ENCODE measurements around the gene HNF1B.

Gene HNF1B

DNA sequence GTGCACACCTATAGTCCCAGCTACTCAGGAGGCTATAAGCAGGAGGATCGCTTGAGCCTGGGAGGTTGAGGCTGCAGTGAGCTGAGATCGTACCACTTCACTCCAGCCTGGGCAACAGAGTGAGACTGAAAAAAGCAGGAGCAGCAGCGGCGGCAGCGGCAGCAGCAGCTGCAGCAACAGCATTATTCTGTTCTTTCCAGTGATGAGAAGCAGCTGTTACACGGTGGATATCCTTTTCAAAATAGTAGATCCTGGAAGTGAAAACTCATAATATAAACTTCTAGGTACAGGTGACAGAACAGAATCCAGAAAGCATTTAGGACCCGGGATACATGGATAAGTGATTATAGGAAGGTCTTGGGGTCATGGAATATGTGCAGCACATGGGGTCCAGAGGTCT lies 17.8 kb upstream of the HNF1B start:
- in situ Hi-C loops (cut with HindIII; ENCODE audit: low sequenced_read_pairs) = no loop called here

DNA sequence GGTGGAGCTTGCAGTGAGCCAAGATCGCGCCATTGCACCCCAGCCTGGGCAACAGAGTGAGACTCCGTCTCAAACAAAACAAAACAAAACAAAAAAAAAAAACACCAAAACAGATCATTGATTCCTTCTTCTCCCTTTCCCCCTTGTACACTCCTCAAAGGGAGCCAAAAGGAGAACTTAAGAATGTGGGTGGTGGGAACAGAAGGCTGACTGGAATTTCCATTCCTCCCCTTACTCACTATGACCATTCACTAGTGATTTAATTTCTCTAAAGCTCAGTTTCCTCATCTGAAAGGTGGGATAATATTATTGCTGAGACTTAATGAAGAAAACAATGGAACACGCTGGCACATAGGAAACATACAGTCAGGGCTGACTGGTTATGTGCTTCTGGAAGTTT lies 17.1 kb upstream of the HNF1B start:
- in situ Hi-C loops (cut with HindIII; ENCODE audit: low sequenced_read_pairs) = no loop called here

DNA sequence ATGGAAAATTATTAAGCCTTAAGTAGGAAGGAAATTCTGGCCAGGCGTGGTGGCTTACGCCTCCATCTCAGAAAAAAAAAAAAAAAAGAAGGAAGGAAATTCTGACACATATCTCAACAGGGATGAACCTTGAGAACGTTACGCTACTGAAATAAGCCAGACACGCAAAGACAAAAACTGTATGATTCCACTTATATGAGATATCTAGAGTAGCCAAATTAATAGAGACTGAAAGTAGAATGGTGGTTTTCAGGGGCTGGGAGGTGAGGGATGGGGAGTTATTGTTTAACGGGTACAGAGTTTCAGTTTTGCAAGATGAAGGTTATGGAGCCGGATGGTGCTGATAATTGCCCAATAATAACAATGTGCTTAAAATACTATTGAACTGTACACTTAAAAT lies 16.2 kb upstream of the HNF1B start:
- in situ Hi-C loops (cut with HindIII; ENCODE audit: low sequenced_read_pairs) = no loop called here

DNA sequence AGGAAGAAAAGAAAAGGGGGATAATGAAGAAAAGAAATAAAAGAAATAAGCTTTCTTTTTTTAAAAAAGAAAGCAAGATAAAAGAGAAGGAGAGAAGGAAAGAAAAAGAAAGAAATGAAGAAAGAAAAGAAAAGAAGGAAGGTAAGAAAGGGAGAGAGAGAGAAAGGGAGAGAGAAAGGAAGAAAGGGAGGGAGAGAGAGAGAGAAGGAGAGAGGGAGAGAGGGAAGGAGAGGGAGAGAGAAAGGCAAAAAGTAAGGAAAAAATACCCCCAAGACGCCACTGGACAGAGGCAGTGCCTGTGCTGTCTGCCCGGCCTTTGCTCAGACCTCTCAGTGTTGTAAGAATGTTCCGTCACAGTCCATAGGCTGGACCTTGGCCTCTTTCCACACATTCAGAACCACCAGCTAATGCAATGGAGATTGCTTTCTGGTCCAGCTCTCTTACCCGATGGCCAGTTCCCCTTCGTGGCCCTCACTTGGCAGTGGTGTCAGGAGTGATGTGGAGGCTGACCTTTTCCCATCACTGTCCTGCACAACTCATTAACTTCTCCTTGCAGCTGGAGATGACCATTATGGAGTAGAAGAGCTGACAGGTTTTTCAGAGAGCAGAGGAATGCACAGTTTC lies 14.3 kb upstream of the HNF1B start:
- in situ Hi-C loops (cut with HindIII; ENCODE audit: low sequenced_read_pairs) = no loop called here

DNA sequence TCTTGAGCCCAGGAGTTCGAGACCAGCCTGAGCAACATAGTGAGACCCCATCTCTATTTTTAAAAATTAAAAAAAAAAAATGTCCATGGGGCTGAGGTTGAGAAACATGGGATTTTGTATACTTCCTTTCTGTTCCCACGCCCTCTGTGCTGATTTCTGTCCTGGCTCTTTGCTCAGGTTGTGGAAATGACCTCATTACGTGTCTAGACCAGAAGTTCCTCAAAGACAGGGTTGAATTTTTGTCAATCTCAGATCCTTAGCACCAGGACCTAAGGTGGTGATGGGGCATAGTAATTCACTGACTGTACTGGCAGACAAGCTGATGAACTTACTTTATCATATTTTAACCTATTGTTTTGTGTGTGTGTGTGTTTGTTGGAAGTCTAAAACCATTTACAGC lies 11.2 kb upstream of the HNF1B start:
- in situ Hi-C loops (cut with HindIII; ENCODE audit: low sequenced_read_pairs) = no loop called here

DNA sequence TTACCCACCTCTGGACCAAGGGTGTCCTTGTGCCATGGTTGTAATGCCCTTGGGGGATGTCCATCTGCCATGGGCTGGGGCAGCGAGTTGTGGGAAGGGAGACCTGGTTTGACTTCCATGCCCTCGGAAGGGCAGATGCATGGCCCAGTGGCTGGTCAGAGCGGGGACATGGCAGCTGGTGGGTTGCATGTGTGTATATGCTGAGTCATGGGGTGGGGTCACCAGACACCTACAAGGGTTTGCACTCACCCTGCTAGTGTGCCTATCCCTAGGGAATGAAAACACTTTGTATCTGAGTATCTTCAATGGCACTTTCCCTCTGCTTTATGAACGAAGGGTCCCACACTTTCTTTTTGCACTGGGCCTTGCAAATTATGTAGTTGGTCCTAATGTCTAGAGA lies 10.6 kb upstream of the HNF1B start:
- in situ Hi-C loops (cut with HindIII; ENCODE audit: low sequenced_read_pairs) = no loop called here

DNA sequence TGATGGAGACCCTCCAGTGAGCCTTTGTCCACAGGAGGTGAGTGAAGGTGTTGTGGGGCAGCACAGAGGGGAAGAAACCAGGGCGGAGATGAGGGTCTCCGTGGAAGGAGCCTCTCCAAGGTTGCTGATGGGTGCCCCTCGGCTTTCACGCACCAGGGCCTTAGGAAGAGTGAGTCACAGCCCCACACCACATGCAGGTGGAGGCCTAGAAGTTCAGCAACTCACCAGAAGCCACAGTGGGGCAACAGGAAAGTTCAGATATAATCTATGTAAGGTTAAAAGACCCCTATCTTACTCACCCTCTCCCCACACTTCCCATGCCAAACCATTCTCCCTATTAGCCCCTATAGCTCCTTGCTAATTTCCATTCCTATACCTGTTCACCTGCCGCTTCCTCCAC lies 9.5 kb upstream of the HNF1B start:
- in situ Hi-C loops (cut with HindIII; ENCODE audit: low sequenced_read_pairs) = no loop called here

DNA sequence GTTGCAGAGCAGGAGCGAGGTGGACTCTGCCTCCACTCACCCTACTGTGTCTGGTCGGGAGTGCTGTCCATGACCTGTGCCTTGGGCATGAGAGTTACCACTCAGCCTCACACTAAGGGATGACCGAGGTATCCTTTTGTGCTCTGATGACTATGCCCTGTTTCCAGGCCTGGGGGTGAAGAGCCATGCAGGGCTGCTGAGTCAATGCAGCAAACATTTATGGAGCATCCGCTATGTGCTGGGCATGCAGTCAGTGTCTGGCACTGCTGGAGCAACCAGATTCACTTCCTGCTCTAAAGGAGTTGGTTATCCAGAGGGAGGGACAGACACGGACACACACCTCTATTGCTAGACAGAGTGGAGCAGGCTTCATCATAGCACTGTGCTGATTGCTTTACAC lies 7.6 kb upstream of the HNF1B start:
- in situ Hi-C loops (cut with HindIII; ENCODE audit: low sequenced_read_pairs) = no loop called here

DNA sequence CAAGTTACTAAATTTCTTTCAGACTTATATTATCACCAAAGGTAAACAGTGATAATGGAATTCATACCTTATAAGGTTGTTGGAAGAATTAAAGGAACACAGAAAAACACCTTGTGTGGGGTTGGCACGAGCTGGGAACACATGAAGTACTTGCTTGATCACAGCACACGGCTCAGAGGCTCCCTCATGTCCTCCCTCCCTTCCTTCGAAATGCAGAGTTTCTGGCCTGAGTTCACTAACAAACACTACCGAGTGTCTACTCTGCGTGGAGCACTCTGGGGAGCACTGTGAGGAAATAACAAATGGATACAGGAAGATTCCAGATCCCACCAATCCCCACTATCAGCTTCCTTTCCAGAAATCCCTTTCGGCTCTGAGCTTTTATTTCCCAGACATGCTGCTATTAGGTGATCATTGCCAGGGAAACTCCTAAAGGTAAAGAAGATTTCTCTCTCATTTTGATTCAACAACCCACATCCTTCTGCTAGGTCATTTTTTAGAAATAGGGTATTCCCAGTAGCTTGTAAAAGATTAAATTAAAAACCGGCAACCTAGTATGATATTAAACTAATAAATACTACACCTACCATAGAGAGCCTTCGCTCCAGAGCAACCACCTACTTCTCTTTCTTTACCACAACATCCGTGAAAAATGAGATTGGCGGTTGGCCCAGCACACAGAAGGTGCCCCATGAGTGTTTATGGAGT lies 6.1 kb upstream of the HNF1B start:
- in situ Hi-C loops (cut with HindIII; ENCODE audit: low sequenced_read_pairs) = no loop called here

DNA sequence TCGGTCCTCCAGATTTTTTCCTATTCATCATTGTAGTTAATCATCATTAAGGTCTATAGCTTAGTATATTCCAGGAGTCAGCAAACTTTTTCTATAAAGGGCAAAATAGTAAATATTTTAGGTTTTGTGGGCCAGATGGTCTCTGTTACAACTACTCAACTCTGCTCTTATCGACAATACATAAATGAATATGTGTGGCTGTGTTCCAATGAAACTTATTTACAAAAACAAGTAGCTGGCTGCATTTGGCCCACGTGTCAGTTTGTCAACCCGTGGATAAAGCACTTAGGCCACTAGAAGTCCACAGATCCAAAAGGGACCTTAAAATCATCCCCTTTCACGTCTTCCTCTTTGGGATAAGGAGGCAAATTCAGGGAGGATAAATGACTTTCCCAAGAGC lies 5.4 kb upstream of the HNF1B start:
- in situ Hi-C loops (cut with HindIII; ENCODE audit: low sequenced_read_pairs) = no loop called here

DNA sequence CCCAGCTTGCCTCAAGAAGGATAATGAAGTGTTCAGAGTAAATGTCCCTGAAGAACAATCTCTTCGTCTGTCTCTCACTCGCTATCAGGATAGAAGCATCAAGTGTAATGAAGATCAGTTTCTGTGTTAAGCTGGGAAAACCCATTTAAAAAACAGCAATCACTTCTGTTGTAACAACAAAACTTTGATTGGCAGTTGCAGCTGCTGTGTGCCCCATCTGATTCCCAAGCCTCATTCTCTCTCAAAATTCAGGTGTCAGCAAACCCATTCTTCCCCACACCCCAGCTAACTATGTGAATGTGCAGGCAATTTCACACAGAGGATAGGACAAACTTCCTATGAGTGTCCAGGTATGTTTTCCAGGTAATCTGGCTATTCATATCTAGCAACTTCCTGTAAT lies 2.4 kb upstream of the HNF1B start:
- in situ Hi-C loops (cut with HindIII; ENCODE audit: low sequenced_read_pairs) = no loop called here

DNA sequence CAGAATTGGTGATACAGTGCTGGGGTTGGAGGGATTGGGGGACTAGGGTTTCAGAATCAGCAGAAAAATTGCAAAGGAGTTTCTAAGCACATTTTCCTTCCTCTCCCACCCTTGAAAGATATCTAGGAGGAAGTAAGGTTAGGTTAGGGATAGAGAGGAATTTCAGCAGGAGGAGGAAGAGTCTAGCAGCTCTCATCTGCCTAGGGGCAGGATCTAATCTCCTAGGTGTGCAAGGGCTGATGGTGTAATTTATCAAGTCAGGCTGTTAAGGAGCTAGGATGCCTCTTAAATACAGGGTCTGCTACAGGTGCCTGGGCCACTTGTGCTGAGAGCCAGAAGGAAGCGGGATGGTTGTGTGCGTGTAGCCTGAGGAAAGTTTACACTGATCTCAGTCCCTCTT lies 1.8 kb upstream of the HNF1B start:
- in situ Hi-C loops (cut with HindIII; ENCODE audit: low sequenced_read_pairs) = no loop called here

DNA sequence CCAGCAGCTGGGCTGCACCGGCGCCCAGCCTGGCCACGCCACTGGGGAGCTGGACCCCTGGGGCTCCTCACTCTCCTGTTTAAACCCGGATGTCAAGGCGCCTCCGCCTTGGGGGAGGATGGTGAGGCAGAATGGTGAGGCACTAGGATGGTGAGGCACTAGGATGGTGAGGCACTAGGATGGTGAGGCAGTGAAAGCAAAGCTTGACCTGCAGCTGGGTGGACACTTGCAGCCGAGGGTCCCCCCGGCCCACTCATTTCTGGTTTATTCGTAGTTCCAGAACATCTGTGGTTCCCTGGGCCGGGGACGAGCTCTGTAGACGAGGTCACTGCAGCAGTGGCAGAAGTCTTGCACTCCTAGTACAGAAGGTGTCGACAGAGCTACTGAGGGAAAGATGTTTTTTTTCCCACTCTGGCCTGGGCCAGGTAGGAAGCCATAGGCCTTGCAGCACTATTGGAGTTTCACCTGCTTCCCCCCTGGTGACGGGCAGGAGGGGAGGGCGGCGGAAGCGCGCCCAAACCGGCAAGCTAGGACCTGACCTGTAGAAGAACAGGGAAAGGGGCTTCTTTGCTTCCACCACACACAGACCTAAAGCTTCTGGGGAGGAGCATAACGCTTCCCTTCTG lies 1.1 kb upstream of the HNF1B start:
- in situ Hi-C loops (cut with HindIII; ENCODE audit: low sequenced_read_pairs) = no loop called here

DNA sequence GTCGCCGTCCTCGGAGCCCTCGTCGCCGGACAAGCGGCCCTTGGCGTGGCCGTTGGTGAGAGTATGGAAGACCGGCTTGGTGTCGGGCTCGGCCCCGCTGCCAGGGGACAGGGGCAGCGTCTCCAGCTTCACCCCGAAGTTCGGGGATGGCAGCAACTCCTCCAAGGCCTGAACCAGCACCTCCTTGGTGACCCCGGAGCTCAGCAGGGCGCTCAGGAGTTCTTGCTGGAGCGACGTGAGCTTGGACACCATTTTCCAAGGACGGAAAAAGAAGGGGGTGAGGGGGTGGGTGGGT lies 279 bp downstream of the HNF1B start:
- in situ Hi-C loops (cut with HindIII; ENCODE audit: low sequenced_read_pairs) = no loop called here

DNA sequence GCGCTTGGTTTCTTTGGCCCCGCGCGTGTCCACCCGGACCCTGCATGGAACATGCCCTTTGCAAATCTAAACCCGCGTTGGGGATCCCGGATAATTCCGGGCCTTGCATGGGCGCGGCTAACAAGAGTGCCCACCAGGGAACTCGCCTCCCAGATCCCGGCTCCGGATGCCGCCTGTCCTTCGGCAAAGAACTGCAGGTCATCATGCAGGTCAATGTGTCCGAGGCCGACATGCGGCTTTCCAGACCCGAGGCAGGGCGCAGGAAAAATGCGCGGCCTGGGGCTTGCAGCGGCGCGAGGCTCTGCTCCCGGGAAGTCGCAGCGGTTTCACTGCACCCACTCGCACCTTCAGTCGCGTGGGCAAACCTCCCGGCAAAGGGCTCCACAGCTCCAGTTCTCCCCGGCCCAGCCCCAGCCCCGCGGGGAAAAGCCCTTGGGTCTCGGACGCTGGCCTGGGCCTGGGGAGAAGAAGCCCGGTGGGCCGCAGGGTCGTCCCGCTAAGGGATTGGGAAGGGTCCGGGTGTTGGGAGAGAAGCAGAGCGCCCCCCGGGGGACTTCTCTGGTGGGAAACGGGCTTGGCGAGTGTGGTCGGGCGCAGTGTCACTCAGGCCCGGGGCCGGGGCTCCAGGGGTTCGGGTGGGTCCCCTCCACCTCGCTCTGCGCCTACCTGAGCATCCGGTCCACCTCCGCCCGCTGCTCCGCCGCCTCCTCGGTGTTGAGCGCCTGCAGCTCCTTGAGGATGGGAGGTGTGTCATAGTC lies 805 bp downstream of the HNF1B start:
- in situ Hi-C loops (cut with HindIII; ENCODE audit: low sequenced_read_pairs) = no loop called here

DNA sequence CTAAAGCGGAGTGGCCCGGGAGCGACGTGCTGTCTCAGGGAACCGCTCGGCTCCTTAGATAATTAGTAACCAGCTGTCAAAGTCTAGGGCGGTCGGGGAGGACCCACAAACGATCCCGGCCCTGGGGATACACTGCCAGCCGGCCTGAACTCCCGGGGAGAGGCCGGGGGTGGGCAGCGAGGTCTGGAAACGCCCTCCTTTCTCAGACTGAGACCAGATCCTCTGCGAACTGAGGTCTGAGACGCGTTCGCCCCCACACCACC lies 1.3 kb downstream of the HNF1B start:
- in situ Hi-C loops (cut with HindIII; ENCODE audit: low sequenced_read_pairs) = no loop called here

DNA sequence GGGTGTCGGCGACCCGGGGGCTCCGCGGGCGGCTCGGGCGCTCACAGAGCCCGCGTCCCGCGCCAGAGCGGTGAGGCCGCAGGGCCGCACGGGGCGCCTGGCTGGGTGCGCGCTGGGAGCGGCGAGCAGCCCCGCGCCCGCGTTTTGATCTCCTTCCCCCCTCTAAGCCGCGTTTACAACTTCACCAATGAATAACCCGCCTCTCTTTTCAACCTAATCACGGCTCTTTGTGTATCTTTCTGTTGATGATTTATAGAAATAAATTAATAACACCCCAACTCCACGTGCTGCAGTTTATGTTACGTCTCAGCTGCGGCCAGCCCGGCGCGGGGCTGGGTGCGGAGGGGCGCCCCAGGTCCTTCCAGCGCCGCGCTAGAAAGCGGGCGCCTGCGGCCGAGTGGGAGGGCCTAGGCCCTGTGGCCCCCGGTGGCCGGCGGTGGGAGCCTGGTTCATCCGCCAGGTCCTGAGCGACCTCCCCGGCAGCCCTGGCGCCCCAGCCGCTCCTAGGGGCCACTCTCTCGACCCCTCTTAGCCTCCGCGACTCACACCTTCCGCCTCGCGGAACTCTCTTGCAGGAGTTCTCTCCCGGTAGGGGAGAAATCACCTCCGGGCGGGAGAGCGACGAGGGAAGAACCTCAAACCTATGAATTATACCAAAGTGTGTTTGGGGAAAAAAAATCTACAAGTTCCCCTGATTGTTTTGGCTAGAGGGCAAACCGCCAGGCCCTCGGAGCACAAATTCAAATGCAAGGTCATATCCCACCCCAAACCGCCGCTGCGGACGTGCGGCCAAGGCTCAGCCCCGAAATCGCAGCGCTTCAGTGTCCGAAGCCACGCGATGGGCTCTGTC lies 1.9 kb downstream of the HNF1B start:
- in situ Hi-C loops (cut with HindIII; ENCODE audit: low sequenced_read_pairs) = no loop called here

DNA sequence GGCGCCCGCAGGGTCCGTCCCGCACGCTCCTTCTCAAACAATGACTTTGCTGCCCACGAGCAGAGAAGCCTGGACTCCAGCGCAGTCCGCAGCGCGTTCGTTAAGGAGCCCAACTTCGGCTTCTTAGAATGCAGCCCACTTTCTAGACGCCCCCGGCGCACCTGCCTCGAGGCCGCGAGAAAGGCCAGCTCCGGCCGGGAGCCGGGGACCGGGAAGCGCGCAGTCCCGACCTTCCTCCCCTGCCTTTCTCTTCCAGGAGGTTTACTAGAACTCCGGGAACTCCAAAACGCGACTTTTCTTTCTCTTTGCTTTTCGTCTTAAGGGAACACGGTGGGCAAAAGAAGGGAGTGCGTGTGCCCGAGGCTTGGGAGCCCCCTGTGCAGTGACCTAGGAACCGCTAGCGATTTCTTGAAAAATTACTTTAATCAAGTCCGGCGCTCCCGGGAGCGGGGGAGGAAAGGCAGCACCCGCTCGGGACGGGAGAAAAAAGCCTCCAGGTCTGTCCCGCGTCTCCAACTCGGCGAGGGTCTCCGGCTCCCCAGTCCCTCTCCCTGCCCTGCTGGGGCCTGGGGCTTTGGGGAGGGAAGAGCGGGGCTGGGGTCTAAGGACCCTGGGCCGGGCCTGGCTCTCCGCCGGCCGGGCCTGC lies 2.6 kb downstream of the HNF1B start:
- in situ Hi-C loops (cut with HindIII; ENCODE audit: low sequenced_read_pairs) = no loop called here

DNA sequence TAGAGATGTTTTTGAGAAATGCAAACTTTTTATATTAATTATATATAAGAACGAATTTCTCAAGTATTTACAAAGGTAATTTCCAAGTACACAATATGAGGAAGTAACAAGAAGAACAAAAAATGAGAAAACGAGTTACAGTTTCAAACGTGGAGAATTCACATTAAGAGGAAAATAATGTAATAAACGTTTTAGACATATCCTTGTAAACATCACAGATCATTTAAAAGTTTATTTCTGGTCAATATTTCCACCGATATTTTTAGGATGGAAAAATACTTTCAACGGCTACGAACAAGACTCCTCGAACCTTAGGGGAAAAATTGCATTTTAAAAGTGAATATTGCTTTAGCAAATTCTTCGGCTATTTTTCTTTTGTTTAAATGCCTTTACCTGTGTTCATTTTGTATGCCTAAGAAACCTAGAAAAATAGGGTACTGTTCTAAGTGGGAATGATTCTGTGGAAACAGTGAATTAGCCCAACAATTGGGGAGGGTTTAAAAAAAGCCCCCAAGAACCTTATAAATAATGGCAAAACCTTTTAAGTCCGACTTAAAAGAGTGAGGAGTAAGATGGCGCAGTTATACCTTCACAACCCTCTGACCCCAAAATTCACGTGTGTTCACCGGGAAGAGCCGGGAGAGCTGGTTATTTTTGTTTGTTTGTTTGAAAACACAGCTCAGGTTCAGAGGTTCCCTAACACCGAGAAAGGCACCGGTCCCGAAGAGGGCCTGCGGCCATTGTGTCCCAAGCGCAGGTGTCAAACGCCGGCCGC lies 3.3 kb downstream of the HNF1B start:
- in situ Hi-C loops (cut with HindIII; ENCODE audit: low sequenced_read_pairs) = no loop called here

DNA sequence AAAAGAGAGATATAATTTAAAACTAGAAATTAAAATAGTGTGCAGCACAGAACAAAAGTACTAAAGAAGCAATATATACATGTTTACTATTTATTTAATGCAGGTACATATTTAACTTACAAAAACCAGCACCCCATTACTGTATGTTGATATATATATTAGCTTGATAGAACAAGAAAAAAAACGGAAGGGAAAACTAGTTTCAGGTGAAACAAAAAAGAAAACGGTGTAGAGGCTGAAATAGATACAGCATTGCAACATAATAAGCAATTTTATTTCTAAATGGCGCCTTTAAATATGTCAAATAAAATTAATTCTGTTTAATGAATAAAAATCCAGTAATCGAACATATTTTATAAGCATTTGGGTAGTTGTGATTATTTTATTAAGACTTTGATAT lies 3.9 kb downstream of the HNF1B start:
- in situ Hi-C loops (cut with HindIII; ENCODE audit: low sequenced_read_pairs) = no loop called here

All from DLD1 (cell line).